Caco-2 (cell line): ENCODE measurements around the gene POLDIP3. TPM values are rescaled to one million over a fixed set of nuclear protein-coding genes. Genes with fewer than 3 reads are reported as not detected.

ENCODE experiments used
- BruUV-seq: library from RNA; stranded (reverse); fragments of 400-500 nt; replicated peaks from 2 replicates; lab custom pipeline; 2021; lab: Mats Ljungman, UMichigan
- CTCF ChIA-PET: fragments of 300-600 bp; sonication (Branson Sonifier 250); formaldehyde crosslinking; loops from one replicate; lab custom pipeline; 2022; ENCODE audit warnings: antibody characterized with exemption; lab: Charles Lee
- POLR2A ChIA-PET: fragments of 300-600 bp; sonication (Branson Sonifier 250); formaldehyde crosslinking; loops from one replicate; lab custom pipeline; 2022; ENCODE audit warnings: antibody characterized with exemption; lab: Charles Lee
- DNase-seq, 2 experiments: peaks; one replicate each; pipeline versions ENCODE4 v3.0.0 to v3.0.0-alpha.2; 2020 to 2022
- H3K27me3 ChIP-seq: replicated peaks from 2 replicates; pipeline ENCODE4 v1.6.0; 2011; ENCODE audit warnings: low read length; ENCODE audit not compliant: control insufficient read depth, insufficient read depth
- H3K36me3 ChIP-seq: 2 replicates; pipeline ENCODE4 v1.5.1; 2011; ENCODE audit warnings: low read length; ENCODE audit not compliant: control insufficient read depth, insufficient read depth
- H3K4me1 ChIP-seq: fragments of 250-450 bp; sonication (Bioruptor Pico); 2 replicates; pipeline ENCODE4 v1.5.1; 2020; ENCODE audit warnings: mild to moderate bottlenecking
- H3K4me3 ChIP-seq: 2 replicates; pipeline ENCODE4 v1.5.1; 2011; ENCODE audit warnings: low read depth, mild to moderate bottlenecking, control low read depth, low read length
- H3K9me3 ChIP-seq: fragments of 250-450 bp; sonication (Bioruptor Pico); 2 replicates; pipeline ENCODE4 v1.5.1; 2020; ENCODE audit warnings: mild to moderate bottlenecking, moderate library complexity
- H3K27ac Mint-ChIP-seq: one replicate; pipeline ENCODE4 v1.8.0; 2022; ENCODE audit warnings: mixed read lengths; ENCODE audit not compliant: unreplicated experiment
- H3K27me3 Mint-ChIP-seq: one replicate; pipeline ENCODE4 v1.8.0; 2022; ENCODE audit warnings: mixed read lengths; ENCODE audit not compliant: insufficient read depth, unreplicated experiment
- H3K36me3 Mint-ChIP-seq: one replicate; pipeline ENCODE4 v1.8.0; 2022; ENCODE audit warnings: mild to moderate bottlenecking, mixed read lengths; ENCODE audit not compliant: insufficient read depth, unreplicated experiment
- H3K4me1 Mint-ChIP-seq: one replicate; pipeline ENCODE4 v1.8.0; 2022; ENCODE audit warnings: low read depth, mixed read lengths; ENCODE audit not compliant: unreplicated experiment
- H3K4me3 Mint-ChIP-seq: one replicate; pipeline ENCODE4 v1.8.0; 2022; ENCODE audit warnings: mild to moderate bottlenecking, moderate library complexity, mixed read lengths; ENCODE audit not compliant: unreplicated experiment
- H3K9me3 Mint-ChIP-seq: one replicate; pipeline ENCODE4 v1.8.0; 2022; ENCODE audit warnings: mixed read lengths; ENCODE audit not compliant: unreplicated experiment
- CTCF ChIP-seq, 2 experiments: fragments of 200-600 bp in 1 of 2; IDR thresholded peaks; 1 replicate in 1 of 2; 2 replicates in 1 of 2; pipeline versions ENCODE4 v1.5.1 to v1.8.0; 2011 to 2022; ENCODE audit warnings: antibody characterized with exemption in 1 of 2, control low read depth in 1 of 2, inconsistent platforms in 1 of 2, low read depth in 1 of 2, low read length in 1 of 2, mild to moderate bottlenecking in 1 of 2, moderate library complexity in 1 of 2; ENCODE audit not compliant: insufficient read depth in 1 of 2, severe bottlenecking in 1 of 2, unreplicated experiment in 1 of 2
- intact Hi-C: fragments of 100-400 bp; cut with micrococcal nuclease; formaldehyde crosslinking; loops from one replicate; pipeline ENCODE4 v1.10.0; 2022; ENCODE audit not compliant: unreplicated experiment
- total RNA-seq: library from RNA; stranded (reverse); gene quantifications from 2 replicates; pipeline ENCODE4 v1.2.3, GENCODE V29; 2022

POLDIP3 gene
- total RNA-seq, 1 experiment from 2014 or later, result 70.8 TPM

DNA sequence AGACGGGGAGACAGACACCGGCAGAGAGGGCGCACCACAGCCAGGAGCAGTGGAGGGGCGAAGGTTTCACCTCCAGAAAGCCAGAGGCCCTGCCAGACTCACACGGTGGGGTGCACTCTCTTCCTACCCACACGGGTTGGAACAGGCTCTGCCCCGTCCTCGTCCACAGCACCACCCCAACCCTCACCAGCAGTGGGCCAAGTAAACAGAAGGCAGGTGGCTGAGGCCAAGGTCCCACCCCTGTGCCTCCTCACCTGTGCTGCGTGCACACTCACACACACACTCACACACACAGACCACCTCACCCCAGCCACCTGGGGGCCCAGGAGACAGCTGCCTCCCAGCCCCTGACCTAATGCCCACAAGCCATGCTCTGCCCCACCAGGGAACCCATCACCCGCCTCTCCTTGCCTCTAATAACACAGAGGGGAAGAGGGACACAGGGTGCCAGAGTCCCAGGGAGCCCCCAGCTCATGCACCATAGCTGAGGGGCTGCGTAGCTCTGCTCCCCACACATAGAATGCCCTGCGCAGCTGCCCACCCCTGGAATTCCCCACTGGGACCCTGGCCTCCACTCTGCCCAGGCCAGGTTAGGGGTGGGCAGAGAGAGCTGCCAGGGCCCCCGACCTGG is 31.4 kb upstream of the POLDIP3 start:
- Histone ChIP-seq H3K4me3 (no peak overlapping the region), H3K36me3 (no peaks in the 10 kb centered on the region), H3K27me3 (no peaks in the 10 kb centered on the region), H3K4me1 (peaks cover 8% of the 10 kb centered on the region; the same call in 1 of the 2 replicates), H3K9me3 (no peaks in the 10 kb centered on the region)
- no peak for TF ChIP-seq CTCF (IDR thresholded peaks at IDR 0.05; ENCODE audit: insufficient read depth in 1 of 2, low read depth in 1 of 2, low read length in 1 of 2, severe bottlenecking in 1 of 2, unreplicated experiment in 1 of 2)
- Mint-ChIP-seq H3K4me1 (peaks cover 24% of the 10 kb centered on the region), H3K9me3 (no peaks in the 10 kb centered on the region), H3K27me3 (no peaks in the 10 kb centered on the region), H3K27ac (peak overlapping the region; percentile 42), H3K4me3 (no peak overlapping the region), H3K36me3 (peaks cover 11% of the 10 kb centered on the region)
- no TSS peak for BruUV-seq
- ChIA-PET CTCF (no interaction called here), POLR2A (no interaction called here)
- DNase-seq, result no peak
- intact Hi-C loops, result no loop called here

DNA sequence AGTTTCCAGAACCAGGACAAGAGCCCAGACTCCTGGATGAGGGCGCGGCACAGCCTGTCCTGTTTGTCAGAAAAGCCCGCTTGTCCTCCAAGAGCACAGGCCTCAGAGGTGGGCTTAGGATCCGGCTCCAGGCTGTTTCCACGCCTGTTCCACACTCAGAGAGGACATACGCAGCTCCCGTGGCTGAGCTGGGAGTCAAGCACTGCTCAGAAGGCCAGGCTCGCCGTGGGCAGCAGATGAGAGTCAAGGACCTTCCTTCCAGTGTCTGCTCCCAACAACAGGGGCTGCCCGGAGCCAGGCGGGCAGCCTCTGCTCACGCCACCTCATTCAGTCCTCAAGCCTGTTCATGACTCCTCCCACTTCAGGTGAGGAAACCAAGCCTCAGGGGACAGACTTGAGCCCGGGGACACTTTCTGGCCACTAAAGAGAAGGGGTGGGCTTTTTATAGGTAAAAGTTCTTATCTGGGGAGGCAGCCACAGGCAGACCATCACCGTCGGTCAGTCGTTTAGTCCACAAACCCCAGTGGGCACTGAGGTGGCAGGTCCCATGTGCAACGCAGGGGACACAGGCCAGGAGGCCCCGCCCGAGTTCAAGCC is 30.8 kb upstream of the POLDIP3 start:
- POLR2A ChIA-PET, result no interaction called here
- CTCF ChIA-PET, result no interaction called here
- Histone ChIP-seq H3K4me1 (peaks cover 8% of the 10 kb centered on the region; the same call in 1 of the 2 replicates), H3K9me3 (no peaks in the 10 kb centered on the region), H3K36me3 (no peaks in the 10 kb centered on the region), H3K27me3 (no peaks in the 10 kb centered on the region), H3K4me3 (no peak overlapping the region)
- intact Hi-C loops, result no loop called here
- H3K36me3 Mint-ChIP-seq, result peaks cover 11% of the 10 kb centered on the region
- H3K4me3 Mint-ChIP-seq, result no peak overlapping the region
- DNase-seq, result no peak
- no peaks in the 10 kb centered on the region for H3K9me3 Mint-ChIP-seq
- no peak for TF ChIP-seq CTCF (IDR thresholded peaks at IDR 0.05; ENCODE audit: insufficient read depth in 1 of 2, low read depth in 1 of 2, low read length in 1 of 2, severe bottlenecking in 1 of 2, unreplicated experiment in 1 of 2)
- H3K4me1 Mint-ChIP-seq, result peaks cover 20% of the 10 kb centered on the region
- no TSS peak for BruUV-seq
- H3K27ac Mint-ChIP-seq, result peak overlapping the region; percentile 42
- no peaks in the 10 kb centered on the region for H3K27me3 Mint-ChIP-seq

DNA sequence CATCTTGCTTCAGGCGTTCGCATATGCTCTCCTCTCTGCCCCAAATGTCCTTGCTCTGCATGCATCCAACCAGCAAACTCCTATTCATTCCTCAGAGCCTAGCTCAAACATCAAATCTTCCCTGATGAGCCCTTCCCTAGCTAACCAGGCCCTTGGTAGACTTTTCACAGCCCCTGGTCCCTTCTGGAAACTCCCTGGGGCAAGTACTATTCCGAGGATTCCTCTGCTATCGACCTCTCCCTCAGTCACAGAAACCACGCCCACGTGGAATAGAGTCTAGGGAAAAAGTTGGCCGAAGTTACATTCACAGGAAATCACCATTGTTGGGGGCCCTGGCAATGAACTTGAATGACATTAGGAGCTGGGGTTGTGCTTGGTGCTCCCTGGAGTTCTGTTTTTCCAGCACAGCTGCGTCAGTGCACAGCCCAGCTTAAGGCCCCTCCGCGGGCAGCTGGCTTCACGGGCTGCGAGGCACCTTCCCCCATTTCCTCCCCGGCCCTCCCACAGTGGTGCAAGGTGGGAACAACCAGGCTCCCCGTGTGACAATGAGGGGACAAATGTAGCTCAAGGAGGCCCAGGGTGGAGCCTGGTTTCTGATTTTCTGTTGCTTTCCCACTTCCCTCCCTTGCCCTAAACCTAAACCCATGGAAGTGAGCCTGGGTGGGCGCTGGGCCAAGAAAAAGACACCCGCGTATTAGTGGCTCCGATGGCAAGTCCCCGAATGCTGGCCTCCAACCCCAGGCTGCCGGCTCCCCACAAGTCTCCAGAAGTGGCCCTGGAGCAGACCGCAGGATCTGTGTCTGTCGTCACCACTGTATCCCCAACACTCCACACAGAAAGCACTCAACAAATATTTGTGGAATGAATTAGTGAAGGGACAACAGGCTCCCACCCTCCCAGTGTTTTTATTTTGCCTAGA is 30.0 kb upstream of the POLDIP3 start:
- H3K27me3 ChIP-seq, result no peaks in the 10 kb centered on the region
- no peak overlapping the region for H3K4me3 ChIP-seq
- Mint-ChIP-seq H3K36me3 (peaks cover 11% of the 10 kb centered on the region), H3K9me3 (no peaks in the 10 kb centered on the region), H3K27ac (peak overlapping the region; percentile 42), H3K4me1 (peaks cover 20% of the 10 kb centered on the region), H3K27me3 (no peaks in the 10 kb centered on the region), H3K4me3 (no peak overlapping the region)
- POLR2A ChIA-PET, result no interaction called here
- no TSS peak for BruUV-seq
- H3K4me1 ChIP-seq, result peaks cover 8% of the 10 kb centered on the region; the same call in 1 of the 2 replicates
- CTCF ChIA-PET, result no interaction called here
- no peaks in the 10 kb centered on the region for H3K36me3 ChIP-seq
- TF ChIP-seq CTCF (IDR thresholded peaks at IDR 0.05; ENCODE audit: insufficient read depth in 1 of 2, low read depth in 1 of 2, low read length in 1 of 2, severe bottlenecking in 1 of 2, unreplicated experiment in 1 of 2), result no peak
- no peak for DNase-seq
- H3K9me3 ChIP-seq, result no peaks in the 10 kb centered on the region
- intact Hi-C loops, result no loop called here
